A673 (cell line): ENCODE data around the gene OTOG. TPM values are rescaled to one million over a fixed set of nuclear protein-coding genes. Genes with fewer than 3 reads are reported as not detected.

Experiments
- BruUV-seq: library from RNA; stranded (reverse); fragments of 400-500 nt; replicated peaks from 2 replicates; lab custom pipeline; 2021; lab: Mats Ljungman, UMichigan
- CTCF ChIA-PET: fragments of 300-600 bp; sonication (Branson Sonifier 250); formaldehyde crosslinking; loops from one replicate; lab custom pipeline; 2022; ENCODE audit warnings: antibody characterized with exemption; lab: Charles Lee
- POLR2A ChIA-PET: fragments of 300-600 bp; sonication (Branson Sonifier 250); formaldehyde crosslinking; loops from one replicate; lab custom pipeline; 2022; ENCODE audit warnings: antibody characterized with exemption; ENCODE audit not compliant: low non-redundant PET; lab: Charles Lee
- DNase-seq: peaks from one replicate; pipeline ENCODE4 v3.0.0-alpha.2; 2015; ENCODE audit warnings: low spot score
- H3K27ac ChIP-seq: fragments of 200-600 bp; sonication (generic); 2 replicates; pipeline ENCODE4 v1.5.1; 2016; ENCODE audit warnings: mixed run types, low read depth, mild to moderate bottlenecking, mixed read lengths, antibody characterized with exemption, low read length; ENCODE audit not compliant: poor library complexity, severe bottlenecking
- H3K27me3 ChIP-seq: fragments of 200-600 bp; sonication (generic); replicated peaks from 2 replicates; pipeline ENCODE4 v1.6.1; 2017; ENCODE audit warnings: mixed run types, low read depth, mild to moderate bottlenecking, mixed read lengths, antibody characterized with exemption, low read length; ENCODE audit not compliant: insufficient read depth, poor library complexity
- H3K36me3 ChIP-seq: fragments of 200-600 bp; sonication (generic); 2 replicates; pipeline ENCODE4 v1.6.1; 2016; ENCODE audit warnings: mixed run types, mild to moderate bottlenecking, mixed read lengths, antibody characterized with exemption, low read length; ENCODE audit not compliant: insufficient read depth, poor library complexity, severe bottlenecking
- H3K4me1 ChIP-seq: fragments of 200-600 bp; sonication (generic); 2 replicates; pipeline ENCODE4 v1.6.1; 2017; ENCODE audit warnings: mixed run types, mild to moderate bottlenecking, mixed read lengths, antibody characterized with exemption, low read length; ENCODE audit not compliant: insufficient read depth, poor library complexity, severe bottlenecking
- H3K4me3 ChIP-seq: fragments of 200-600 bp; sonication (generic); 2 replicates; pipeline ENCODE4 v1.5.1; 2016; ENCODE audit warnings: low read depth, mixed run types, mild to moderate bottlenecking, mixed read lengths, low read length; ENCODE audit not compliant: poor library complexity, severe bottlenecking
- H3K9me3 ChIP-seq: fragments of 200-600 bp; sonication (generic); 2 replicates; pipeline ENCODE4 v1.6.1; 2016; ENCODE audit warnings: mixed run types, low read depth, mild to moderate bottlenecking, mixed read lengths, antibody characterized with exemption, low read length; ENCODE audit not compliant: poor library complexity, severe bottlenecking
- CTCF ChIP-seq: fragments of 300-800, 200-600 bp; sonication (generic); conservative IDR thresholded peaks from 2 replicates; pipeline ENCODE4 v1.5.1; 2017; ENCODE audit warnings: low read depth, mild to moderate bottlenecking, antibody characterized with exemption, low read length, moderate library complexity, mixed read lengths
- EZH2 ChIP-seq: fragments of 200-600 bp; sonication (generic); IDR thresholded peaks from 2 replicates; pipeline ENCODE4 v1.6.1; 2017; ENCODE audit warnings: borderline replicate concordance, low read depth, mild to moderate bottlenecking, mixed read lengths, antibody characterized with exemption, low read length; ENCODE audit not compliant: poor library complexity, severe bottlenecking
- intact Hi-C: fragments of 100-400 bp; cut with micrococcal nuclease; formaldehyde crosslinking; loops from one replicate; pipeline ENCODE4 v1.10.0; 2022; ENCODE audit not compliant: unreplicated experiment
- total RNA-seq: library from RNA; stranded (reverse); gene quantifications from 2 replicates; pipeline ENCODE4 v1.2.3, GENCODE V29; 2021

OTOG gene
- total RNA-seq, 1 experiment from 2014 or later: not detected

GRCh38 chr11:17506942-17507341, 40.1 kb upstream of the OTOG start:
- ChIA-PET POLR2A (interaction anchor here (0.6 kb wide), 1 partner anchor 574 kb away, joined by 3 read pairs; no protein-coding TSS in a partner anchor), CTCF (no interaction called here)
- H3K9me3 ChIP-seq: no peaks in the 10 kb centered on the region
- no TSS peak for BruUV-seq
- intact Hi-C loops: no loop called here
- no peak for TF ChIP-seq EZH2
- no peak for TF ChIP-seq CTCF
- H3K27ac ChIP-seq: no peak overlapping the region
- H3K36me3 ChIP-seq: no peaks in the 10 kb centered on the region
- H3K4me3 ChIP-seq: no peak overlapping the region
- H3K27me3 ChIP-seq: no peaks in the 10 kb centered on the region
- no peak for DNase-seq
- no peaks in the 10 kb centered on the region for H3K4me1 ChIP-seq

- Histone ChIP-seq H3K4me1 (no peaks in the 10 kb centered on the region), H3K27ac (no peak overlapping the region), H3K9me3 (no peaks in the 10 kb centered on the region), H3K4me3 (no peak overlapping the region), H3K36me3 (no peaks in the 10 kb centered on the region), H3K27me3 (no peaks in the 10 kb centered on the region)
- ChIA-PET POLR2A (no interaction called here), CTCF (interaction anchor here (0.7 kb wide), 1 partner anchor 124 kb away, joined by 3 read pairs; no protein-coding TSS in a partner anchor)
- TF ChIP-seq CTCF: no peak
- TF ChIP-seq EZH2: no peak
- BruUV-seq: no TSS peak
- intact Hi-C loops: no loop called here
- DNase-seq: no peak
Measured at GRCh38 chr11:17507773-17508172, 39.3 kb upstream of the OTOG start.

GRCh38 chr11:17508306-17508705, 38.8 kb upstream of the OTOG start:
- CTCF ChIA-PET: interaction anchor here (0.7 kb wide), 1 partner anchor 124 kb away, joined by 3 read pairs; no protein-coding TSS in a partner anchor
- Histone ChIP-seq H3K27ac (no peak overlapping the region), H3K27me3 (no peaks in the 10 kb centered on the region), H3K36me3 (no peaks in the 10 kb centered on the region), H3K4me3 (no peak overlapping the region), H3K9me3 (no peaks in the 10 kb centered on the region), H3K4me1 (no peaks in the 10 kb centered on the region)
- BruUV-seq: no TSS peak
- POLR2A ChIA-PET: no interaction called here
- no peak for DNase-seq
- TF ChIP-seq EZH2 (no peak), CTCF (no peak)
- intact Hi-C loops: no loop called here
